Loucy (cell line): ENCODE data around the gene ETS1.

Experiments used
- CTCF ChIP-seq: fragments of 200-600 bp; sonication (generic); conservative IDR thresholded peaks from 2 replicates; pipeline ENCODE4 v1.5.1; 2014; ENCODE audit warnings: mild to moderate bottlenecking, antibody characterized with exemption, low read length
- EZH2phosphoT487 ChIP-seq: fragments of 200-600 bp; IDR thresholded peaks from 2 replicates; pipeline ENCODE4 v1.6.1; 2018; ENCODE audit warnings: antibody characterized with exemption, mild to moderate bottlenecking, moderate library complexity, borderline replicate concordance

- TF ChIP-seq CTCF (no peak), EZH2phosphoT487 (no peak)
Observed at GRCh38 chr11:128592454-128592853, 5.1 kb upstream of the ETS1 start.
